ENCODE results near the gene GARNL3. TPM values are rescaled to one million over a fixed set of nuclear protein-coding genes. Genes with fewer than 3 reads are reported as not detected.

Gene GARNL3
- total and polyA plus RNA-seq, 2 of the 13 experiments (the other 11 are each of a cell fraction or from before 2014, with no cell fraction given), result 3.9 to 11.0 TPM

DNA sequence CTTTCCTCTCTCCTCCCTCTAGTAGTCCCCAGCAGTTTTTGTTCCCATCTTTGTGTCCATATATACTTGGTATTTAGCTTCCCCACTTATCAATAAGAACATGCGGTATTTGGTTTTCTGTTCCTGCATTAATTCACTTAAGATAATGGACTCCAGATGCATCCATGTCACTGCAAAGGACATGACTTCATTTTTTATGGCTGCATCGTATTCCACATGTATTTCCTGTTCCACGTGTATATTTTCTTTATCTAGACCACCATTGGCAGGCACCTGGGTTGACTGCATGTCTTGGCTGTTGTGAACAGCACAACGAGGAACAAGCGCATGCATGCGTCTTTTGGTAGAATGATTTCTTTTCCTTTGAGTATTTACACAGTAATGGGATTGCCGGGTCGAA, 165.8 kb downstream of the GARNL3 start:
- POLR2A ChIA-PET, result no interaction called here
- no peak overlapping the region for H3K4me3 ChIP-seq (replicated peaks in 1 of 3; ENCODE audit: insufficient read depth in 1 of 3, low read depth in 2 of 3, low read length in 3 of 3)
- H2AFZ ChIP-seq (ENCODE audit: low read length), result no peak overlapping the region
- DNase-seq (ENCODE audit: low spot score) (no peak), ATAC-seq (no peak), FAIRE-seq (no peak)
- no peak overlapping the region for H3K4me2 ChIP-seq (ENCODE audit: low read depth, low read length)
- peaks cover 22% of the 10 kb centered on the region for H3K79me2 ChIP-seq (ENCODE audit: insufficient read depth, low read length)
- CTCF ChIA-PET (ENCODE audit: low intra/inter-chr PET ratio, low total read pairs), result no interaction called here
- no peaks in the 10 kb centered on the region for H3K9me3 ChIP-seq (ENCODE audit: low read length)
- WGBS (ENCODE audit: low lambda C conversion rate), result 97% methylated on average over 8 of the region's 8 CpGs
- TF ChIP-seq MAF1 (CRISPR knock-in tag; IDR thresholded peaks at IDR 0.05; ENCODE audit: borderline replicate concordance) (no peak), ZNF543 (CRISPR knock-in tag; IDR thresholded peaks at IDR 0.05) (no peak), ZBTB7B (CRISPR knock-in tag; IDR thresholded peaks at IDR 0.05) (no peak), ZNF557 (CRISPR knock-in tag; IDR thresholded peaks at IDR 0.05) (no peak), XRCC5 (optimal IDR thresholded peaks at IDR 0.05; ENCODE audit: low read length) (no peak), NAIF1 (CRISPR knock-in tag; IDR thresholded peaks at IDR 0.05; ENCODE audit: borderline replicate concordance) (no peak), PAX8 (CRISPR knock-in tag; IDR thresholded peaks at IDR 0.05; ENCODE audit: borderline replicate concordance) (no peak), ZNF326 (CRISPR knock-in tag; IDR thresholded peaks at IDR 0.05; ENCODE audit: borderline replicate concordance) (no peak)
- TF ChIP-seq, protein P1, sequence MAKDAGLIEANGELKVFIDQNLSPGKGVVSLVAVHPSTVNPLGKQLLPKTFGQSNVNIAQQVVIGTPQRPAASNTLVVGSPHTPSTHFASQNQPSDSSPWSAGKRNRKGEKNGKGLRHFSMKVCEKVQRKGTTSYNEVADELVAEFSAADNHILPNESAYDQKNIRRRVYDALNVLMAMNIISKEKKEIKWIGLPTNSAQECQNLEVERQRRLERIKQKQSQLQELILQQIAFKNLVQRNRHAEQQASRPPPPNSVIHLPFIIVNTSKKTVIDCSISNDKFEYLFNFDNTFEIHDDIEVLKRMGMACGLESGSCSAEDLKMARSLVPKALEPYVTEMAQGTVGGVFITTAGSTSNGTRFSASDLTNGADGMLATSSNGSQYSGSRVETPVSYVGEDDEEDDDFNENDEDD (CRISPR knock-in tag; IDR thresholded peaks at IDR 0.05; ENCODE audit: borderline replicate concordance), result no peak
- no peak overlapping the region for H3K9ac ChIP-seq (ENCODE audit: insufficient read depth, low read depth, low read length)
- H3K4me1 ChIP-seq (ENCODE audit: insufficient read depth, low read length), result peaks cover 15% of the 10 kb centered on the region; the same call in 1 of the 2 replicates
- no peaks in the 10 kb centered on the region for H3K27me3 ChIP-seq (ENCODE audit: control insufficient read depth in 1 of 2, insufficient read depth in 2 of 2, low read length in 2 of 2)
- BruUV-seq (replicated peaks), result no TSS peak
- intact Hi-C loops (cut with micrococcal nuclease; ENCODE audit: unreplicated experiment), result no loop called here
- in situ Hi-C loops (cut with HindIII; ENCODE audit: extremely low pct_ligation_motif_present, low pct_unique_long_range_greater_than_20kb), result no loop called here
- H4K20me1 ChIP-seq (ENCODE audit: insufficient read depth, low read length), result no peaks in the 10 kb centered on the region
- no peak overlapping the region for H3K27ac ChIP-seq (ENCODE audit: extremely low read length, insufficient read depth, low read length)
- H3K36me3 ChIP-seq (replicated peaks in 1 of 2; ENCODE audit: control insufficient read depth in 1 of 2, insufficient read depth in 2 of 2, low read length in 2 of 2), result peaks cover 23 to 41% of the 10 kb centered on the region in 2 experiments; a peak in 4 of 5 replicates
